Measurements from ENCODE around the gene SH3BP5. TPM values are rescaled to one million over a fixed set of nuclear protein-coding genes. Genes with fewer than 3 reads are reported as not detected.

SH3BP5 gene
- total RNA-seq, 4 donors from 2014 or later = 12.8 to 64.4 (median 16.0) TPM

GRCh38 chr3:15265655-15266509, 66.5 kb downstream of the SH3BP5 start:
- no peaks in the 10 kb centered on the region for H3K9me3 ChIP-seq
- H3K27ac ChIP-seq = no peak overlapping the region
- peaks cover 0 to 36% (median 24%) of the 10 kb centered on the region in 4 donors for H3K4me1 ChIP-seq
- no peaks in the 10 kb centered on the region for H3K36me3 ChIP-seq
- no peak for TF ChIP-seq POLR2A (IDR thresholded peaks at IDR 0.05)
- no peak for TF ChIP-seq CTCF (IDR thresholded peaks at IDR 0.05)
- no peak overlapping the region for H3K4me3 ChIP-seq
- no peak for DNase-seq
- no peaks in the 10 kb centered on the region for H3K27me3 ChIP-seq

DNA sequence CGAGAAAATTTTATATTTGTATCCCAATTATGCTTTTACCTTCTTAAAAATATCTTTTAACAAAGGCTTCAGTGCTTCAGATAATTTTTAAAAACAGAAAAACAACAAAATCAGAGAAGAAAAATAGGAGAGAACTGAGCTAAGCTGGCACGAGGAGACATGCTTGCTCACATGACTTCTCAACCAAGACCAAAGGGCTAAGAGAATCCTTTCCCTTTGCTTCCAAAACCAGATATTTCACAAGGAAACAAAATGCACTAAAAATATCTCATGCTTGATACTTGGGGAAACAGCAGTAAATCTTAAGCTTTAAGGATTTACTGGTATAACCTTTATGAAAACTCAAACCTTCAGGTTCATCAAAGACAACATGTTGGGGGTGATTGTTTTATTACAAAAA, 67.9 kb downstream of the SH3BP5 start:
- Histone ChIP-seq H3K9me3 (no peaks in the 10 kb centered on the region), H3K4me1 (peaks cover 0 to 26% (median 12%) of the 10 kb centered on the region in 4 donors), H3K36me3 (no peaks in the 10 kb centered on the region), H3K4me3 (no peak overlapping the region), H3K27me3 (no peaks in the 10 kb centered on the region), H3K27ac (no peak overlapping the region)
- TF ChIP-seq CTCF (IDR thresholded peaks at IDR 0.05) (no peak), POLR2A (IDR thresholded peaks at IDR 0.05) (no peak)
- DNase-seq = no peak

DNA sequence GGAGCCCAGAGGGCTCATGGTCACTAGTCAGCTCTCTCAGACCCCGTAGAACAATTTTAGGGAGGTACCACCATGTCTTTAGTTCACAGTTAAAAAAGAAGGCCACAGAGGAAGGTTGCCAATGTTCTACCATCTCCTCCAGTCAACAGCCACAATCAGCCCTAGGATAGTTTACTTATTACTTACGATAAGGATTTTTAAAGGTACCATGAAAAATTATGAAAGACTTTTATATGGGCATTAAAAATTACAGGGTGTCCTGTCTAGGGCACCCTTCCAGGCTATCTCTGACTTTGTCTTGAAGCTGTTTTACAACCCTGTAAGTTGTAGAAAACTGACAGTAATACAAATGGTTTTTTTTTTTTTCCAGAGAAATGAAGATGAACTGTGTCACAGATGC, 68.5 kb downstream of the SH3BP5 start:
- H3K27ac ChIP-seq = no peak overlapping the region
- H3K36me3 ChIP-seq = no peaks in the 10 kb centered on the region
- no peaks in the 10 kb centered on the region for H3K9me3 ChIP-seq
- TF ChIP-seq CTCF (IDR thresholded peaks at IDR 0.05) (no peak), POLR2A (IDR thresholded peaks at IDR 0.05) (no peak)
- DNase-seq = no peak
- no peak overlapping the region for H3K4me3 ChIP-seq
- peaks cover 0 to 20% (median 8%) of the 10 kb centered on the region in 4 donors for H3K4me1 ChIP-seq
- no peaks in the 10 kb centered on the region for H3K27me3 ChIP-seq

- peaks cover 0 to 13% (median 3%) of the 10 kb centered on the region in 4 donors for H3K4me1 ChIP-seq
- no peaks in the 10 kb centered on the region for H3K27me3 ChIP-seq
- H3K36me3 ChIP-seq = no peaks in the 10 kb centered on the region
- no peak overlapping the region for H3K27ac ChIP-seq
- no peak overlapping the region for H3K4me3 ChIP-seq
- TF ChIP-seq POLR2A (IDR thresholded peaks at IDR 0.05) (no peak), CTCF (IDR thresholded peaks at IDR 0.05) (no peak)
- DNase-seq = no peak
- no peaks in the 10 kb centered on the region for H3K9me3 ChIP-seq
Measured at GRCh38 chr3:15263120-15263519, 69.3 kb downstream of the SH3BP5 start.

DNA sequence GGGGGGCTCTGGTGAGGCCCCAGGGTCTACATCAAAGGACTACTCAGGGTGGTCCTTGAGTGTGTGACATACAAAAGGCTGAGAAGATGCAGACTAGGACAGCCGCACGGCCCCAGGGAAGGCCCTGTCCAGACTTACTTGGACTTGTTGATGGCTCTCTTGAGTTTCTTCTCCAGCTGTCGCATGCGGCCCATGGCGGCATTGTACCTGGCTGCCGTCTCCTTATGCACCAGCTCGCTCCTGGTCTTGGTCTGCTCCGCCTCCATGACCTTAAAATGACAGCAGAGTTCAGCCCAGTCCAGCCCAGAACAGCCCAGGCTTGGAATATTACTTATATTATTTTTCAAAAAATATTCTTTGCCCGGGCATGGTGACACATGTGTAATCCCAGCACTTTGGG, 70.4 kb downstream of the SH3BP5 start:
- DNase-seq = no peak
- H3K9me3 ChIP-seq = no peaks in the 10 kb centered on the region
- H3K4me1 ChIP-seq = peaks cover 0 to 12% (median 0%) of the 10 kb centered on the region in 4 donors
- no peak overlapping the region for H3K27ac ChIP-seq
- H3K4me3 ChIP-seq = no peak overlapping the region
- H3K27me3 ChIP-seq = no peaks in the 10 kb centered on the region
- TF ChIP-seq POLR2A (IDR thresholded peaks at IDR 0.05) = no peak
- no peak for TF ChIP-seq CTCF (IDR thresholded peaks at IDR 0.05)
- peaks cover 0 to 8% (median 0%) of the 10 kb centered on the region in 3 donors for H3K36me3 ChIP-seq

Data from Peyer's patch (tissue), 4 donors.